Activated CD4-positive, alpha-beta T cell treated with anti-CD3 and anti-CD28 coated beads for 48 hours (primary cell): ENCODE results near the gene PPP1CC.
A peak's percentile ranks its signal among the peaks of the same experiment; 100 is the strongest.

Source experiments
- DNase-seq: peaks from one replicate; pipeline ENCODE4 v3.0.0-alpha.2; 2020

Gene PPP1CC

GRCh38 chr12:110684312-110684836, 58.3 kb downstream of the PPP1CC start:
- no peak for DNase-seq

GRCh38 chr12:110683888-110684287, 58.8 kb downstream of the PPP1CC start:
- DNase-seq = no peak

GRCh38 chr12:110680032-110680431, 62.7 kb downstream of the PPP1CC start:
- no peak for DNase-seq

- DNase-seq = no peak
These were observed 63.5 kb downstream of the PPP1CC start for GRCh38 chr12:110679201-110679600.

GRCh38 chr12:110677982-110678381, 64.7 kb downstream of the PPP1CC start:
- DNase-seq = no peak

- DNase-seq = no peak
These were observed 65.3 kb downstream of the PPP1CC start for GRCh38 chr12:110677206-110677911.

GRCh38 chr12:110676171-110676570, 66.5 kb downstream of the PPP1CC start:
- no peak for DNase-seq

- DNase-seq = peak; percentile 57
These were observed 72.5 kb downstream of the PPP1CC start for GRCh38 chr12:110670161-110670701.
